ENCODE results near the gene GDF11. TPM values are rescaled to one million over a fixed set of nuclear protein-coding genes. Genes with fewer than 3 reads are reported as not detected.

GDF11 gene
- total RNA-seq, 4 donors from 2014 or later: 1.9 to 5.4 (median 2.5) TPM

DNA sequence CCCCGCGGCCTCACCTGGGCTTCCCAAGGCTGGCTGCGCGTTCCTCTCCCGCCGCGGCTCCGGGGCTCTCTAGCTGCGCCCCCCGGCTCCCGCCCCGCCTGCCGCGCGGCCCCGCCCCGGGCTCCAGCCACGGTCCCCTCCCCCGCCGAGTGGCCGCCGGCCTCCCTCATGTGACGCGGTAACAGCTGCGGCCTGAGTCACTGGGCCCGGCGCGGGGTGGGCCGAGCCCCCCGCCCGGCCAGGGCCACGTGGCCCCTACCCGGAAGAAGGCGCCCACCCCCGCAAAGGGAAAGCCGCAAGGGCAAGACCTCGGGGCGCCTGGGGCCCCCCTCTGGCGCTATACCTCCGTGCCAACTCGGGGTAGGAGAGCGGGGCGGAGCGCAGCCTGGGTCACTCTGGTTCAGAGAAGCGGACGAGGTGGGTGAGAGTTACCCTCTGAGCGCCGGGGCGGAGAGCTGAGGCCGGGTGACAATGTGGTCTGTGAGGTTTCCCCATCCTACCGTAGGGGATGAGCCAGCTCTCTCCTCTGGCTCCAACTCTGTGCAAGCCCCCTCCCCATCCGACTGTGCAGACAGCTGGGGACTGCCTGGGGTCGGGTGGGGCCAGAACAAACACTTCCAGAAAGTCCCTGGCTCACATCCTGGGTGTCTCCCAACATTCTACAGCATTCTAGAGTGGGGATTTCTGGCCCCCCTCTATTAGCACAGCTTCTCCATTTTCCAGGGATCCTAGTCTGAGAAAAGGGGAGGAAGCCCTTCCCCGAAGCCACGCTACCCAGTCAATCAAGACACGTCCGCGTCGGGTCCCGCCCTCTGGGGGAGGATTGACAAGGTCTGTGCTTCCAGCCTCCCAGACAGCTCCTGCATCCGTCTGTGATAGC, 13.7 kb upstream of the GDF11 start, which contains the start of gene CD63:
CD63 (minus strand) TSS at position 71 of the 880 bp plus-strand sequence. CDS start 668 bp downstream, outside the sequence.
- ATAC-seq (ENCODE audit: low FRiP score) (peak; percentile 82), DNase-seq (ENCODE audit: low spot score) (peak; percentile 80)
- no peak for TF ChIP-seq CTCF (IDR thresholded peaks at IDR 0.05)

DNA sequence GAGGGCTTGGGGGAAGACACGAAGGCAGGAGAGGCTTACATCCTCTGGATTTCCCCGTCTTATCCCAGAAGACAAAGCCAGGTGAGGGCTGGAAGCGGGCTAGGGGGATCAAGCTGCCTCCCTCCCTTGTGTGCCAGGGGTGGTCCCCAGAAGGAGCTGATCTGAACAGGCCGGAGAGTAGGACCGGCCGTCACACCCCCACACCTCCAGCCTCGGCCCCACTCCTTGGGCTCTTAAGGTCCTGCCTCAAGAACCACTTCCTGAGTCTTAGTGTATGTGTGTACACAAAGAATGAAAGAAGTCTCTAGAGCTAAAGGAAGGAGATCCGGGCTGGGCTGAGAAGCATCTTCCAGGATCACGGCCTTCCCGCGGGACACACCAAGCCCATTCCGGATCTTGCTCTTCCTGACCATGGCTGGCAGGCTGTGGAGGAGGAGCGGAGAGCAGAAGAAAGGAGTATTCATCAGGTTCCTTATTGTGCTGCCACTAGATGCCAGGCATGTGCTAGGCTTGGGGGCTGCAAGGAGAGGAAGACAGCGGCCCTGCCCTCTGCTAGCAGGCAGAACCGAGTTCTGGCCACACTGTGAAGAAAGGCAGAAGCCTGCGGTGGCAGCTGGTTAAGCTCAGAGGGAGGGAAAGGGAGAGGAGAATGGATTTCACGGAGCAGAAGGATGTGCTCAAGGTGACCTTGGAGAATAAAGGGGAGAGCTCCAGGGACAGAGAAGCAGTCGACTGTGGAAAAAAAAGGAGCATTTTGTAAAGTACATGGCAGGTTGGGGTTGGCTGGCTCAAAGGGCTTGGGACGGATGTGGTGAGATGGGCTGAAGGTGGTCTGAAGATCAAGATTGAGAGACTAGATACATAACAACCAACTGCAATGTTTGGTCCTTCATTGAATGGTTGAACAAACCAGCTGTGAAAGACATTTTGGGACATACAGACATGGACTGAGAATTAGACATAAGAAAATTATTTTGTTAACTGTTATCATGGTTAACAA, 12.8 kb upstream of the GDF11 start:
- DNase-seq (ENCODE audit: low spot score) (no peak), ATAC-seq (ENCODE audit: low FRiP score) (peak; percentile 26)
- no peak for TF ChIP-seq CTCF (IDR thresholded peaks at IDR 0.05)

DNA sequence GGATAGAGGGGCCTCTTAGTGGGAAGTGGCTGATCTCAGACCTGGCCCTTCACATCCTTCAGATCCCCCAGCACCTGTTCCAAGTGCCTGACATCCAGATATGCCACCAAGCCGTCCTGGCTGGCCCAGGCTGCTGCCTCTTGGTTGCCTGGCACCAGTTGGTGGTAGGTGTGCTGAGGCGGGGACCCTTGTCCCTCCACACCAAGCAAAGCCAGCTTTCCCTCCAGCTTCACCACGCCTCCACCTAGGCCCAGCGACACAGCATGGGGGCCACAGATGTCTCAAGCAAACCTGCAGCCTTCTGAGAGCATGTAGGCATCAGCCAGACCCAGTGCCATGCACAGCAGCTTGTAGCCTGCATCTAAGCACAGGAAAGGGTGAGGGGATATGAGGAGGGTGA, 10.6 kb upstream of the GDF11 start:
- ATAC-seq (ENCODE audit: low FRiP score) (no peak), DNase-seq (ENCODE audit: low spot score) (no peak)
- TF ChIP-seq CTCF (IDR thresholded peaks at IDR 0.05): no peak

DNA sequence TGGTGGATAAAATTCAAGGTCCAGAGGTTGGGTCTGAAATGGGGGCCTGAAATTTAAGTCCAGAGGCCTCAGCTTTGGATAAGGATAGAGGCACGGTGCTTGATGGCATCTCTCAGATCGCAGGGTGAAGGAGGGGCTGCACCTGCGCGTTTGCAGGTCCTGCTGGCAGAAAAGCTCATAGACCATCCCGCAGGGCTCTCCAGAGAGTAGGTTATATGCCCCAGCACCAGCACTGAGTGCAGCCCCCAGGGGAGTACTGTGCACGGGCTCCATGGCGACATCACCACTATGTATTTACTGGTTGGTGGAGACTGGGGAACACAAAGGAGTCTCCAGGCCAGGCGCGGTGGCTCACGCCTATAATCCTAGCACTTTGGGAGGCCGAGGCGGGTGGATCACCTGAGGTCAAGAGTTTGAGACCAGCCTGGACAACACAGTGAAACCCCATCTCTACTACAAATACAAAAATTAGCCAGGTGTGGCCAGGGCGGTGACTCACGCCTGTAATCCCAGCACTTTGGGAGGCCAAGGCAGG, 9.8 kb upstream of the GDF11 start:
- no peak for TF ChIP-seq CTCF (IDR thresholded peaks at IDR 0.05)
- no peak for ATAC-seq (ENCODE audit: low FRiP score)

DNA sequence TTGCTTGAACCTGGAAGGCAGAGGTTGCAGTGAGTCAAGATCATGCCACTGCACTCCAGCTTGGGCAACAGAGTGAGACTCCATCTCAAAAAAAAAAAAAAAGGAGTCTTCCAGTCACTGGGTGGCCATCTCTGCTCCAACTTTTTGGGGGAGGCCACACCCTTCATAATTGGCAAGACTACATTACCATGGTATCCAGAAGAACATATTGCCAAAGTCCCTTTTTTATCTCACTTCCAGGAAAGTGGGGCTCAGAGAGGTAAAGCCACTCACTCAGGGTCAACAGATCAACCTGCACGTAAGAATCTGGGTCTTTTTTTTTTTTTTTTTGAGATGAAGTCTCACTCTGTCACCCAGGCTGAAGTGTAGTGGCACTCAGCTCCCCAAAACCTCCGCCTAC, 9.1 kb upstream of the GDF11 start:
- ATAC-seq (ENCODE audit: low FRiP score): no peak
- no peak for TF ChIP-seq CTCF (IDR thresholded peaks at IDR 0.05)

More for the DNA sequence above, 9.8 kb upstream of the GDF11 start:
- DNase-seq (ENCODE audit: low spot score): no peak

DNA sequence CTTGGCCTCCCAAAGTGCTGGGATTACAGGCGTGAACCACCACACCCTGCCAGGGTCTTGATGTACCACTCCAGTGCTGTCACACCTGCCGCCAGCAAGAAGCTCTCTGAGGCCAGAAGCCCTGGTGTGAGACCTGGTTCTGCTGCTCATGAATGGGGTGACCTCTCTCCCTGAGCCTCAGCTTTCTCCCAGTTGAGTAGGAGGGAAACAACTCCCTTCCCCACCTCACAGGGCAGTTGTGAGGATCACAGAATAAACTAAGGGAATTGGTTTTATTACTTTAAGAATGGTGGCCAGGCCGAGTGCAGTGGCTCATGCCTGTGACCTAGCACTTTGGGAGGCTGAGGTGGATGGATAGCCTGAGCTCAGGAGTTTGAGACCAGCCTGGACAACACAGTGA, 8.3 kb upstream of the GDF11 start:
- TF ChIP-seq CTCF (IDR thresholded peaks at IDR 0.05): no peak
- DNase-seq (ENCODE audit: low spot score) (no peak), ATAC-seq (ENCODE audit: low FRiP score) (no peak)

More for the DNA sequence above, 9.1 kb upstream of the GDF11 start:
- no peak for DNase-seq (ENCODE audit: low spot score)
